GM12874 (cell line): Measurements from ENCODE around the gene SSR2.
A peak's percentile ranks its signal among the peaks of the same experiment; 100 is the strongest.

Experiments
- TF ChIP-seq, protein P1 (sequence below): IDR thresholded peaks from 2 replicates; pipeline ENCODE4 v1.5.1; 2011; ENCODE audit warnings: low read depth, mild to moderate bottlenecking, control low read depth, low read length, moderate library complexity; ENCODE audit not compliant: insufficient read depth

SSR2 gene

GRCh38 chr1:155983191-155984024 lies 37.3 kb downstream of the SSR2 start:
- TF ChIP-seq, protein P1, sequence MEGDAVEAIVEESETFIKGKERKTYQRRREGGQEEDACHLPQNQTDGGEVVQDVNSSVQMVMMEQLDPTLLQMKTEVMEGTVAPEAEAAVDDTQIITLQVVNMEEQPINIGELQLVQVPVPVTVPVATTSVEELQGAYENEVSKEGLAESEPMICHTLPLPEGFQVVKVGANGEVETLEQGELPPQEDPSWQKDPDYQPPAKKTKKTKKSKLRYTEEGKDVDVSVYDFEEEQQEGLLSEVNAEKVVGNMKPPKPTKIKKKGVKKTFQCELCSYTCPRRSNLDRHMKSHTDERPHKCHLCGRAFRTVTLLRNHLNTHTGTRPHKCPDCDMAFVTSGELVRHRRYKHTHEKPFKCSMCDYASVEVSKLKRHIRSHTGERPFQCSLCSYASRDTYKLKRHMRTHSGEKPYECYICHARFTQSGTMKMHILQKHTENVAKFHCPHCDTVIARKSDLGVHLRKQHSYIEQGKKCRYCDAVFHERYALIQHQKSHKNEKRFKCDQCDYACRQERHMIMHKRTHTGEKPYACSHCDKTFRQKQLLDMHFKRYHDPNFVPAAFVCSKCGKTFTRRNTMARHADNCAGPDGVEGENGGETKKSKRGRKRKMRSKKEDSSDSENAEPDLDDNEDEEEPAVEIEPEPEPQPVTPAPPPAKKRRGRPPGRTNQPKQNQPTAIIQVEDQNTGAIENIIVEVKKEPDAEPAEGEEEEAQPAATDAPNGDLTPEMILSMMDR, result no peak

DNA sequence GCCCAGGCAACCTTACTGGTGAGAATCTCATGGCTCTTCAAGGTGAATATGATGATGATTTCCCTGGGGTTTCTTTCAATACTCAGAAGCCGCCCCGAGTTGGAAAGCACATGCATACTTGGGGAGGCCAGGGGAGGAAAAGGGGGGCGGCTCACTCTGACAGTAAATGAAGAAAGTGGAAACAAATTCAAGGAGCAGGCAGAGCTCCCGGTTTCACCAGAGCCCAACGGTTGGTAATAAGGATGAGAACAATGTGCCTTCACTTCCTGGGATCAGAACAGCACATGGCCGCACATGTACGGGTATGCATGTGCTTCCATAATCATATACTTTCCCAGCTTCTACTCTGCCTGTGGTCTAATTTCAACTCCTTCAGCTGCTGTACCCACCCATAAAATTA lies 38.6 kb downstream of the SSR2 start:
- TF ChIP-seq, protein P1, result no peak

DNA sequence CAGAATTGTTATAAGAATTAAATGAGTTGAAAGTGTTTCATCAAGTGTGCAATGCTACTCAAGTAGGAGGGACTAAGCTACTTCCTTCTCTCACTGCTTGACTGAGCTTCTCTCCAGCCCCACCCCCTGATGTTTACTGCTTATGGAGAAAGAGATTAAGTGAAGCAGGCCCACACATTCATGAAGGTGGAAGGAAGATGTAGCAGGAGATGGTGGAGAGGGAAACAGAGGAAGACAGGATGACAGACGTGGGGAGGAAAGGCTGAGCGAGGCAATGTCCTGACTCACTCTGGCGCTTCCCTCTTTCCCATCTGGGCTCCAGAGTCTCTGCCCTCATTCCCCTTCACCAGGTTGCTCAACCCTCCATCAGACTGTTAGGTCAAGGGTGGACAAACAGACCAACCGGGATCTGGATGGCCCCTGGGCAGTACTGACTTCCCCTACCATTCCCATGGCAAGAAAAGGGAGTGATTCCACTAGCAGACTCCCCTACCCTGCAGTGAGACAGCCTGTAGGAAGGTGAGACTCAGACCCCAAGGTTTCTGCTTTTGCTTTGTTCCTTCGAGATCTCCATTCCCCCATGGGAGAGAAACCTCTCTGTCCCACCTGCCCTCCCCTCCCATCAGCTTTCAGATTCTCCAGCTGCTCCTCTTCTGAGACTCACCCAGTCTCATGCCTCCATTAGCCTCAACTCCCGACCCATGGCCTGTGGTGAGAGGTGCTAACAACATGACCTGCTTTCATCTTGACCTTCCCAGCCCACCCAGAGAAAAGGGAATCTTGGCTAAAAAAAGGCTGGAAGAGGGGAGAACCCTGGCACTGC lies 39.3 kb downstream of the SSR2 start:
- TF ChIP-seq, protein P1, result no peak

GRCh38 chr1:155979597-155980343 lies 41.0 kb downstream of the SSR2 start:
- TF ChIP-seq, protein P1, result no peak

DNA sequence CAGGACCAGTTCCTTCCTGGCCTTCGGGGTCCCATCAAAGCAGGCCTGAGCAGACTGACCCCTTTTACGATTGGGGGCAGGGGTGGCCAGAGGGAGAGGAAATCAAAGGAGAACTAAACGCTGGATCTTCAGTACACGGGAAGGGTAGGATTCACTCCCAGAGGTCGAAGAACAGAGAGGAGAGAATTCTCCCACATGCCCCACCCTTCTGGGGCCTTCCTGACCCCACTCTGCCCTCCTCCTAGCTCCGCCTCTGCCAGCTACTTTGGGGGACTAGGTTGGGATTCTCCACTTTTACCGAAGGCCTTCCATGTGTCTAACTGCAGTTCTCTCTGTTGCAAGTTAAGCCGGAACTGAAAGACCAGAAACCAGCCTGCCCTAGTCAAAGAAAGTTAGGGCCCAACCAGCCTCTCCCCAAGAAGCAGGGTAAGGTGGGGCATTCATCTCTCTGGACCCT lies 41.8 kb downstream of the SSR2 start:
- TF ChIP-seq, protein P1, result no peak

DNA sequence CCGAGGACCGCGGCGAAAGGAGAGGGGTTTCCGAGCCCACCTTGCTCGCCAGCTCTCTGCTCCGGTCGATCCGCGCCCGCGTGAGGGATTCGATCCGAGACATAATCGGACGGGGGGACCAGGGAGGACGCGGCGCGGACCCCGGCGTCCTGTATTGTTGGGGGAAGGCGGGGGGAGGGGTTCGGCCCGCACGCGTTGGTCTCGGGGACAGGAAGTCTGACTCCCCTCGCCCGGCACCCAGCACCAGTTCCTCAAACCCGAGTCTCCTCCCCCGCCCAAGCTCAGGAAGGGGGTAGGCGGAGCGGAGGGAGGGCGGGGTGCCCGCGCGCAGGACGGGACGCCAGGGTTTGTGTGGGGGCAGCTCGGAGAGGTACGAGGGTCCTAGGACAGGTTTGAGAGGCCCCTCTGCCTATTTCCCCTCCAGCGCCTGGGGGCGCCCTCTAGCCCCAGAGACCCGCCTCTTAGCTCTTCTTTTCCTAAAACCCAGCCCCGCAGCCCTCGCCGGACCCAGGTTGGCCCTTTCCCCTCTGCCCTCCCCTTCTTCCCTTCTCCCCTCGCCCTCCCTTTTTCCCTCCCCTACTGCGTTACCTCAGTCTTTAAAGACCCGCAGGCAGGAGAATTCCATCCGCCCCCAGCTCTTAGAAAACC lies 42.3 kb downstream of the SSR2 start, which contains the start of gene ARHGEF2:
ARHGEF2 (minus strand) TSS at position 223 of the 648 bp plus-strand sequence; CDS start at position 103, 120 bp downstream.
- TF ChIP-seq, protein P1, result peak; percentile 63
